ENCODE data around the gene PWWP2A.

Gene PWWP2A

DNA sequence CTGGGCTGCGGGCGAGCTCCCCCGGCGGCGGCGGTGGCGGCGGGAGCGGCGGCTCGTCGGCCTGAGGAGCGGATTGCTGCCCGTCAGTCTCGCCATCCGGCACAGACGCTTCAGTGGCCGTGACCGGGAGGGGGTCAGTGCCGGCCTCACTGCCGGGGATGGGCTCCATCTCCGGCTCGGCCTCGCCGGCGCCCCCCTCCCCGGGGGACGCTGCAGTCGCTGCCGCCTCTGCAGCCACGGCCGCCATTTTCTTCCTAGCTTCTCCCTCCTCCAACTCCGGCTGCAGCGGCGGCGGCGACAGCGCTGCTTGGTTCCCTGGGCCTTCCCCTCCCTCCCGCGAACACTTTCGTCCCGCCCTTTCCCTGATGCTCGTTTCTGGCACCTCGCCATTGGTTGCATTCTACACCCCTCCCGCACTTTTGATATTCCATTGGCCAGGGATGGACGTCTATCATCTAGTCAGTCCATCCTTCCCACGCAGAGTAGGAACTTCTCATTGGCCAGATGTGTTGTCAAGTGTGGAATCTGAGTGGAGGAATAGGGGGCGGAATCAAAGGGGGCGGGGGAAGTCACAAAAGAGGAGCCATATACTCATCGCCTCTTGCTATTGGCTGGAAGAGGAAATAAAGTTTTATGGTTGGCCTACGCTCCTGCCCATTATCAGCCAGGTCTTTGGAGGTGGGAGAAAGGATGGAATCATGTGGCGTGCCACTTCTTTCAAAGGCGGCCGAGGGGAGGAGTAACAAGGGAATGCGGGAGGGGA is at the start of gene PWWP2A:
Gene PWWP2A (minus strand): TSS at position 309 of the 763 bp plus-strand sequence. CDS start 62 bp downstream, at position 247.
- TF ChIP-seq, protein P1, sequence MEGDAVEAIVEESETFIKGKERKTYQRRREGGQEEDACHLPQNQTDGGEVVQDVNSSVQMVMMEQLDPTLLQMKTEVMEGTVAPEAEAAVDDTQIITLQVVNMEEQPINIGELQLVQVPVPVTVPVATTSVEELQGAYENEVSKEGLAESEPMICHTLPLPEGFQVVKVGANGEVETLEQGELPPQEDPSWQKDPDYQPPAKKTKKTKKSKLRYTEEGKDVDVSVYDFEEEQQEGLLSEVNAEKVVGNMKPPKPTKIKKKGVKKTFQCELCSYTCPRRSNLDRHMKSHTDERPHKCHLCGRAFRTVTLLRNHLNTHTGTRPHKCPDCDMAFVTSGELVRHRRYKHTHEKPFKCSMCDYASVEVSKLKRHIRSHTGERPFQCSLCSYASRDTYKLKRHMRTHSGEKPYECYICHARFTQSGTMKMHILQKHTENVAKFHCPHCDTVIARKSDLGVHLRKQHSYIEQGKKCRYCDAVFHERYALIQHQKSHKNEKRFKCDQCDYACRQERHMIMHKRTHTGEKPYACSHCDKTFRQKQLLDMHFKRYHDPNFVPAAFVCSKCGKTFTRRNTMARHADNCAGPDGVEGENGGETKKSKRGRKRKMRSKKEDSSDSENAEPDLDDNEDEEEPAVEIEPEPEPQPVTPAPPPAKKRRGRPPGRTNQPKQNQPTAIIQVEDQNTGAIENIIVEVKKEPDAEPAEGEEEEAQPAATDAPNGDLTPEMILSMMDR (conservative IDR thresholded peaks at IDR 0.05), result no peak
- peak within 1 kb of the TSS; percentile 92 for H3K27ac ChIP-seq

- TF ChIP-seq, protein P1 (conservative IDR thresholded peaks at IDR 0.05), result no peak
- no peak overlapping the region for H3K27ac ChIP-seq
Observed at GRCh38 chr5:160167624-160168165, 48.4 kb upstream of the PWWP2A start.

GRCh38 chr5:160166973-160167623 is 47.8 kb upstream of the PWWP2A start:
- TF ChIP-seq, protein P1 (conservative IDR thresholded peaks at IDR 0.05), result no peak
- H3K27ac ChIP-seq, result no peak overlapping the region

- TF ChIP-seq, protein P1 (conservative IDR thresholded peaks at IDR 0.05), result no peak
- H3K27ac ChIP-seq, result no peak overlapping the region
Observed at GRCh38 chr5:160166069-160166972, 47.1 kb upstream of the PWWP2A start.

GRCh38 chr5:160165137-160166068 is 46.2 kb upstream of the PWWP2A start:
- TF ChIP-seq, protein P1 (conservative IDR thresholded peaks at IDR 0.05), result no peak
- H3K27ac ChIP-seq, result no peak overlapping the region; the same call in 1 of the 2 replicates

GRCh38 chr5:160162910-160163309 is 43.7 kb upstream of the PWWP2A start:
- H3K27ac ChIP-seq, result no peak overlapping the region
- TF ChIP-seq, protein P1 (conservative IDR thresholded peaks at IDR 0.05), result no peak
